Glomerular endothelial cell (primary cell): Measurements from ENCODE around the gene DUSP23. TPM values are rescaled to one million over a fixed set of nuclear protein-coding genes. Genes with fewer than 3 reads are reported as not detected.

ENCODE experiments used
- DNase-seq: peaks from one replicate; pipeline ENCODE4 v3.0.0-alpha.2; 2011; ENCODE audit warnings: low read depth, low spot score; ENCODE audit errors: extremely low read depth
- total RNA-seq: library from RNA; depleted of rRNA; stranded (reverse); fragments of >200 nt; gene quantifications from 2 replicates; pipeline ENCODE4 v1.2.3, GENCODE V29; 2015

DUSP23 gene
- total RNA-seq, 1 donor from 2014 or later = 40.3 TPM

GRCh38 chr1:159783724-159784123 lies 3.0 kb downstream of the DUSP23 start:
- DNase-seq = no peak

GRCh38 chr1:159786465-159786864 lies 5.7 kb downstream of the DUSP23 start:
- no peak for DNase-seq

- no peak for DNase-seq
Observed at GRCh38 chr1:159786966-159787365, 6.2 kb downstream of the DUSP23 start.

GRCh38 chr1:159790237-159790917 lies 9.6 kb downstream of the DUSP23 start:
- no peak for DNase-seq

- DNase-seq = no peak
Observed at GRCh38 chr1:159791031-159791430, 10.3 kb downstream of the DUSP23 start.

GRCh38 chr1:159791461-159791860 lies 10.7 kb downstream of the DUSP23 start:
- no peak for DNase-seq

GRCh38 chr1:159795534-159795933 lies 14.8 kb downstream of the DUSP23 start:
- DNase-seq = no peak

GRCh38 chr1:159798893-159799292 lies 18.1 kb downstream of the DUSP23 start:
- no peak for DNase-seq

GRCh38 chr1:159799446-159799985 lies 18.8 kb downstream of the DUSP23 start:
- no peak for DNase-seq

- DNase-seq = no peak
Observed at GRCh38 chr1:159800177-159800930, 19.6 kb downstream of the DUSP23 start.

- no peak for DNase-seq
Observed at GRCh38 chr1:159802111-159802510, 21.3 kb downstream of the DUSP23 start, which contains the start of gene FCRL6. Gene FCRL6, plus strand, starts transcription at chr1:159802360. Its CDS starts 65 bp downstream, at chr1:159802425.

GRCh38 chr1:159803956-159804689 lies 23.4 kb downstream of the DUSP23 start:
- DNase-seq = no peak

- DNase-seq = no peak
Observed at GRCh38 chr1:159804924-159805323, 24.2 kb downstream of the DUSP23 start.

GRCh38 chr1:159815926-159816325 lies 35.2 kb downstream of the DUSP23 start:
- no peak for DNase-seq

- DNase-seq = peak; percentile 45
Observed at GRCh38 chr1:159817276-159818041, 36.7 kb downstream of the DUSP23 start.

- DNase-seq = no peak
Observed at GRCh38 chr1:159821171-159821867, 40.6 kb downstream of the DUSP23 start.

GRCh38 chr1:159823406-159823805 lies 42.6 kb downstream of the DUSP23 start:
- no peak for DNase-seq

GRCh38 chr1:159825564-159825963 lies 44.8 kb downstream of the DUSP23 start:
- DNase-seq = no peak

GRCh38 chr1:159826441-159827101 lies 45.8 kb downstream of the DUSP23 start, which contains the start of gene SLAMF8:
Gene SLAMF8, plus strand, starts transcription at chr1:159826873. Its CDS starts 26 bp downstream, at chr1:159826899.
- no peak for DNase-seq
